NK-92 (cell line): ENCODE results near the gene C1QTNF2.

ENCODE experiments used
- DNase-seq: peaks from one replicate; lab custom pipeline; 2025; ENCODE audit not compliant: unreplicated experiment; lab: John Stamatoyannopoulos, UW

The C1QTNF2 gene

GRCh38 chr5:160369990-160370712 is at the start of gene C1QTNF2:
TSS of gene C1QTNF2 (minus strand) at chr5:160370626. CDS start at chr5:160355011, 15,615 bp downstream.
- DNase-seq, result no peak

GRCh38 chr5:160420331-160420610 is 49.8 kb upstream of the C1QTNF2 start:
- DNase-seq, result no peak

- DNase-seq, result no peak
These were observed 49.3 kb upstream of the C1QTNF2 start for GRCh38 chr5:160419458-160420330.

- DNase-seq, result peak; percentile 58
These were observed 48.4 kb upstream of the C1QTNF2 start, which contains the start of gene SLU7 for GRCh38 chr5:160418561-160419457. TSS of gene SLU7 (minus strand) at chr5:160419081. CDS start at chr5:160415294, 3,787 bp downstream.

GRCh38 chr5:160399402-160400353 is 29.3 kb upstream of the C1QTNF2 start, which contains the start of gene FAM200C:
TSS of gene FAM200C (minus strand) at chr5:160400054. CDS start at chr5:160395490, 4,564 bp downstream.
- DNase-seq, result peak; percentile 24

GRCh38 chr5:160398806-160399205 is 28.4 kb upstream of the C1QTNF2 start:
- DNase-seq, result no peak

- DNase-seq, result no peak
These were observed 27.1 kb upstream of the C1QTNF2 start for GRCh38 chr5:160397492-160397891.

GRCh38 chr5:160395111-160395510 is 24.7 kb upstream of the C1QTNF2 start:
- DNase-seq, result no peak

- no peak for DNase-seq
These were observed 20.6 kb upstream of the C1QTNF2 start for GRCh38 chr5:160390787-160391696.

- DNase-seq, result no peak
These were observed 17.0 kb upstream of the C1QTNF2 start for GRCh38 chr5:160387445-160387844.

GRCh38 chr5:160385496-160385895 is 15.1 kb upstream of the C1QTNF2 start:
- no peak for DNase-seq

- DNase-seq, result no peak
These were observed 14.3 kb upstream of the C1QTNF2 start for GRCh38 chr5:160384681-160385080.

- DNase-seq, result no peak
These were observed 11.9 kb upstream of the C1QTNF2 start for GRCh38 chr5:160382346-160382745.

GRCh38 chr5:160380041-160380440 is 9.6 kb upstream of the C1QTNF2 start:
- DNase-seq, result no peak

GRCh38 chr5:160379511-160379910 is 9.1 kb upstream of the C1QTNF2 start:
- DNase-seq, result no peak

- DNase-seq, result no peak
These were observed 7.9 kb upstream of the C1QTNF2 start for GRCh38 chr5:160378330-160378729.

- no peak for DNase-seq
These were observed 7.2 kb upstream of the C1QTNF2 start for GRCh38 chr5:160377651-160378050.

- no peak for DNase-seq
These were observed 6.0 kb upstream of the C1QTNF2 start for GRCh38 chr5:160376416-160376815.

- no peak for DNase-seq
These were observed 5.3 kb upstream of the C1QTNF2 start for GRCh38 chr5:160375701-160376100.
